ENCODE results near the gene TMEM72. TPM values are rescaled to one million over a fixed set of nuclear protein-coding genes. Genes with fewer than 3 reads are reported as not detected.

Gene TMEM72
- total RNA-seq, 1 donor from 2014 or later: not detected

DNA sequence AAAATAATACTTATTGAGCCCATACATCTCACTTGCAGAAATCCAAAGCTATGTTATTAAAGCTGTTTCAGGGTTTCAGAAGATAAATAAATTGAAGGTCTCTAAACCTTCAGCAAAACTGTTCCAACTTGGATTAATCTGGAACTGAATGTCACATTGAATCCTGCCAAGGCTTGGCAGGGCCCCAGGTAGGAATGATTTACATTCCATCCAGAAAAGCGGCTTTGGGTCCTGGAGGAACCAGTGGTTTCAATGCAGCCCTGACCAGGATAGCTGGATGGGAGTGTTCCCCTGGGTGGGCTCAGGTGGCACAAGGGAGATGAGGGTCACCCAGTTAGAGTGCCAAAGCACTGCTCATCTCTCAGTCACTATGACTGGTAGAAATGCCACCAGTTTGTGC lies 37.0 kb upstream of the TMEM72 start:
- POLR2A ChIA-PET: no interaction called here

DNA sequence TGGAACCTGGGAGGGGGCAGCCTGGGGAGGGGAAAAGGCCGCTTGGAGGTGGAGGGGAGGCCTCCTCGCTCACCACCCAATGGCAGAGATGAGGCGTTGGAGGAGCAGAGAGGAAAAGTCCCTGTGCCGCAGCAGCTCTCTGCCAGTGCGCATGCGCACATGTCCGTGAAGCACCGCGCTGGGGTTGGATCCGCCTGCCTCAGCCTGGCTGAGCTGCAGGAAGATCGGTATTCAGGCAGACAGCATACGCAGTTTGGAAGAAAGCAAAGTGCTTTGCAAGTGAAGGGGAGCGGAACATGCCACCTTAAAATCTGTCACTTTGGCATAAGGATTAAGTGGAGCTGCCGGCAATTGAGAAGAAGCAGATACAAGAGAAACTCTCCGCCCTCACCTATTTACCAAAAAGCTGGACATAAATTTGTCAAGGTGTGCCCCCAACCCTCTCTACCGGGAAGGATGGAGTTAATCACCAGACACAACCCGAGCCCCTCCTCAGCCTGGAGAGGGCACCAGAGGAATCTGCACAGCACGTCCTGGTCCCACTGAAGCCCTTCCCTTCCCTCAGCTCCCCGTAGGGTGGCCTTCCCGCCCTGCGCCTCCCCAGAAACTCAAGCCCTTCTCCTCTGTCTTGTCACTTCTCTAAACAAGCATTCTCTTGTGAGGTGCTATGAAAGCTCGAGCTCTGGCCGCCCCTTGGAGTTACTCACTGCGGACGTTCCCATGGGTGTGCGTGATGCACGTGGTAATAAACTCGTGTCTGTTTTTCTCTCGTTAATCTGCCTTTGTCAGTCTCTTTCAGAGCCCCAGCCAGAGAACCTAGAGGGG lies 32.2 kb upstream of the TMEM72 start:
- peak overlapping the region; percentile 73 for H3K4me3 Mint-ChIP-seq
- no peak overlapping the region for H3K27ac Mint-ChIP-seq
- ATAC-seq (ENCODE audit: low read depth) (peak; percentile 31), DNase-seq (peak; percentile 42)
- POLR2A ChIA-PET: no interaction called here
- intact Hi-C loops (cut with micrococcal nuclease): no loop called here
- H3K4me1 Mint-ChIP-seq: peaks cover 10% of the 10 kb centered on the region
- CTCF ChIA-PET: no interaction called here
- H3K27me3 Mint-ChIP-seq: peaks cover 28% of the 10 kb centered on the region
- H3K36me3 Mint-ChIP-seq (ENCODE audit: low read depth): no peaks in the 10 kb centered on the region
- no peak for TF ChIP-seq CTCF (IDR thresholded peaks at IDR 0.05)
- no peaks in the 10 kb centered on the region for H3K9me3 Mint-ChIP-seq

More for the DNA sequence above, 37.0 kb upstream of the TMEM72 start:
- TF ChIP-seq CTCF (IDR thresholded peaks at IDR 0.05): no peak
- CTCF ChIA-PET: interaction anchor here (1.1 to 1.2 kb wide), 2 partner anchors 10 to 18 kb away, joined by 3 read pairs; no protein-coding TSS in a partner anchor
- Mint-ChIP-seq H3K27me3 (peaks cover 9% of the 10 kb centered on the region), H3K9me3 (no peaks in the 10 kb centered on the region), H3K36me3 (ENCODE audit: low read depth) (no peaks in the 10 kb centered on the region), H3K4me3 (no peak overlapping the region), H3K27ac (no peak overlapping the region), H3K4me1 (peaks cover 8% of the 10 kb centered on the region)
- intact Hi-C loops (cut with micrococcal nuclease): no loop called here
- ATAC-seq (ENCODE audit: low read depth) (no peak), DNase-seq (no peak)

- DNase-seq (no peak), ATAC-seq (ENCODE audit: low read depth) (no peak)
- Mint-ChIP-seq H3K4me1 (peaks cover 10% of the 10 kb centered on the region), H3K9me3 (no peaks in the 10 kb centered on the region), H3K36me3 (ENCODE audit: low read depth) (no peaks in the 10 kb centered on the region), H3K27me3 (peaks cover 28% of the 10 kb centered on the region), H3K27ac (no peak overlapping the region), H3K4me3 (no peak overlapping the region)
- TF ChIP-seq CTCF (IDR thresholded peaks at IDR 0.05): no peak
- intact Hi-C loops (cut with micrococcal nuclease): no loop called here
- ChIA-PET CTCF (no interaction called here), POLR2A (no interaction called here)
Measured at GRCh38 chr10:44879531-44879899, 31.6 kb upstream of the TMEM72 start.

GRCh38 chr10:44880090-44880715 lies 30.9 kb upstream of the TMEM72 start:
- intact Hi-C loops (cut with micrococcal nuclease): no loop called here
- H3K9me3 Mint-ChIP-seq: no peaks in the 10 kb centered on the region
- no peak overlapping the region for H3K4me3 Mint-ChIP-seq
- peaks cover 28% of the 10 kb centered on the region for H3K27me3 Mint-ChIP-seq
- ATAC-seq (ENCODE audit: low read depth): no peak
- CTCF ChIA-PET: no interaction called here
- no peak for TF ChIP-seq CTCF (IDR thresholded peaks at IDR 0.05)
- peaks cover 10% of the 10 kb centered on the region for H3K4me1 Mint-ChIP-seq
- H3K27ac Mint-ChIP-seq: no peak overlapping the region
- no peaks in the 10 kb centered on the region for H3K36me3 Mint-ChIP-seq (ENCODE audit: low read depth)
- DNase-seq: no peak
- POLR2A ChIA-PET: no interaction called here

DNA sequence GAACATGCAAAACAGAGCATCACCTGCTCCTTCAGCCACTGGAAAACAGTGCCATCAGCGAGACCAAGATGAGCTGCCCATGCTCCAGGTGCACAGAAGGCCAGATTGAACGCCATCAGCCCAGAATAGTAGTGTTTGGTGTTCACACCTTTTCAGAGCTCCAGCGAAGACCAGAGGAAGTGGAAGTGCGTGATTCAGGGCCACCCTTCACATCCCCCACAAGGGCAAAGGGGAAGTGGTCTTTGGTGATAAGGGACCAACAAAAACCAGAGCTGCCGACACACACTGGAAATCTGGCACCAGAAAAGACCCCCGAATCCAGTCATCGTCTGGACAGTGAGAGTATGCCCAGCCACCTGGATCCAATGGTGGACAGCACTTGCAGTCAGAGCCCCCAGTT lies 29.5 kb upstream of the TMEM72 start:
- Mint-ChIP-seq H3K36me3 (ENCODE audit: low read depth) (no peaks in the 10 kb centered on the region), H3K4me3 (no peak overlapping the region), H3K4me1 (peaks cover 10% of the 10 kb centered on the region), H3K27ac (no peak overlapping the region), H3K9me3 (no peaks in the 10 kb centered on the region), H3K27me3 (peaks cover 28% of the 10 kb centered on the region)
- DNase-seq: no peak
- POLR2A ChIA-PET: no interaction called here
- ATAC-seq (ENCODE audit: low read depth): no peak
- no peak for TF ChIP-seq CTCF (IDR thresholded peaks at IDR 0.05)
- CTCF ChIA-PET: no interaction called here
- intact Hi-C loops (cut with micrococcal nuclease): no loop called here

All from activated B cell treated with CpG ODN at 0.5 μM for 24 hours (primary cell).